Motor neuron (in vitro differentiated cells): ENCODE results near the gene OR51A2. TPM values are rescaled to one million over a fixed set of nuclear protein-coding genes. Genes with fewer than 3 reads are reported as not detected.
"Not testable (repeated sequence)": the region's sequence is repeated elsewhere in the genome, so short reads cannot be mapped to it uniquely, and the experiment has no call there.

ENCODE experiments used
- ATAC-seq, 8 experiments: fragments of 200-7000 bp; cut with Tn5 transposase; replicated peaks in 6 of 8; 2 replicates each; pipeline ENCODE4 v1.8.0; 2021; ENCODE audit warnings: mild to moderate bottlenecking in 8 of 8, moderate library complexity in 8 of 8
- H3K27ac ChIP-seq, 2 donors: fragments of 250-450 bp; sonication (Bioruptor Pico); 2 replicates each; pipeline ENCODE4 v1.9.0; 2021; ENCODE audit warnings: antibody characterized with exemption in 2 of 2, mild to moderate bottlenecking in 2 of 2, moderate library complexity in 1 of 2
- H3K4me1 ChIP-seq, 2 donors: fragments of 250-450 bp; sonication (Bioruptor Pico); replicated peaks in 1 of 2; 2 replicates each; pipeline ENCODE4 v1.6.1; 2021; ENCODE audit warnings: antibody characterized with exemption in 2 of 2, mild to moderate bottlenecking in 2 of 2, moderate library complexity in 1 of 2
- H3K4me3 ChIP-seq, 5 donors: fragments of 250-450 bp; sonication (Bioruptor Pico); 2 replicates each; pipeline ENCODE4 v1.9.0; 2021; ENCODE audit warnings: antibody characterized with exemption in 5 of 5, mild to moderate bottlenecking in 5 of 5, moderate library complexity in 4 of 5
- WGBS, 10 experiments: fragments of 450-650 bp; shearing (Covaris generic); methylation state at CpG; one replicate each; pipeline ENCODE4 v1.0.0; 2022; 5-methylcytosine and 5-hydroxymethylcytosine counted together
- in situ Hi-C, 9 experiments: fragments of 400-800 bp; cut with MboI; loops; one replicate each; pipeline ENCODE4 v1.15.0; 2021; ENCODE audit warnings: low sequenced_read_pairs in 9 of 9, low pct_unique_long_range_greater_than_20kb in 2 of 9; ENCODE audit not compliant: unreplicated experiment in 9 of 9
- total RNA-seq, 8 experiments: library from RNA; unstranded; fragments of 300-600 nt; gene quantifications; 2 replicates each; pipeline versions ENCODE4 v1.2.3 to v1.2.4, GENCODE V29; 2022

The OR51A2 gene, protein sequence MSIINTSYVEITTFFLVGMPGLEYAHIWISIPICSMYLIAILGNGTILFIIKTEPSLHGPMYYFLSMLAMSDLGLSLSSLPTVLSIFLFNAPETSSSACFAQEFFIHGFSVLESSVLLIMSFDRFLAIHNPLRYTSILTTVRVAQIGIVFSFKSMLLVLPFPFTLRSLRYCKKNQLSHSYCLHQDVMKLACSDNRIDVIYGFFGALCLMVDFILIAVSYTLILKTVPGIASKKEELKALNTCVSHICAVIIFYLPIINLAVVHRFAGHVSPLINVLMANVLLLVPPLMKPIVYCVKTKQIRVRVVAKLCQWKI
- total RNA-seq: under 1 TPM in 3 of 8 experiments, not detected in 5; 0.33 to 0.37 (median 0.36) TPM

DNA sequence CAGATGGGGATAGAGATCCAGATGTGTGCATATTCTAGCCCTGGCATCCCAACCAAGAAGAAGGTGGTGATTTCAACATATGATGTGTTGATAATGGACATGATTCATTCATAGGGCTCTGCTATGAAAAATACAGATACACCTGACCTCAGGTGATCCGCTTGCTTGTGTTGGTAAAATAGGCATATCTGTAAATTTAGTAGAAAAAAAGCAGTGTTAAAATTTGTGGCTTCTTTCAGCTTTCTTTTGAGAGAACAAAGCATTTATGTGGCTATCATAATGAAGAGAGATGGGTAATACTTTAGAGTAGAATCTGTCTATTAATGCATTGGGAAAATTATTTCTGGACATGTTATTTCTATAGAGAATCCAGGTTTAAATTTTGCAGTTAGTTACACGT, at the start of gene OR51A2:
Gene OR51A2 (minus strand): TSS at position 101 of the 400 bp plus-strand sequence. CDS start 0 bp downstream, at position 101.
- in situ Hi-C loops, H3K4me1 ChIP-seq, ATAC-seq, H3K4me3 ChIP-seq, H3K27ac ChIP-seq: not testable (repeated sequence)
- whole genome bisulfite sequencing, 10 experiments: 0 to 53% (median 23%) methylated on average over 1 to 2 of the region's 2 CpGs

- 0 to 71% (median 45%) methylated on average over 2 to 6 of the region's 6 CpGs; no CpG with 5 or more reads in 1 of the 10 experiments for WGBS, 10 experiments
- no peak overlapping the region for H3K4me3 ChIP-seq
- no peak overlapping the region for H3K27ac ChIP-seq
- in situ Hi-C loops: loop anchor here in 3 of 9 experiments (10.0 to 25.0 kb wide), 3 partner anchors 360 to 370 kb away; partner anchors contain the start of genes OR51D1 (in 2 of the 3) and OR51E1 (in 2 of the 3)
- no peaks in the 10 kb centered on the region for H3K4me1 ChIP-seq
- peak in 4 of 8 experiments; percentile 49 to 88 (median 82) for ATAC-seq
Measured at GRCh38 chr11:5004424-5005274, 49.1 kb upstream of the OR51A2 start.

DNA sequence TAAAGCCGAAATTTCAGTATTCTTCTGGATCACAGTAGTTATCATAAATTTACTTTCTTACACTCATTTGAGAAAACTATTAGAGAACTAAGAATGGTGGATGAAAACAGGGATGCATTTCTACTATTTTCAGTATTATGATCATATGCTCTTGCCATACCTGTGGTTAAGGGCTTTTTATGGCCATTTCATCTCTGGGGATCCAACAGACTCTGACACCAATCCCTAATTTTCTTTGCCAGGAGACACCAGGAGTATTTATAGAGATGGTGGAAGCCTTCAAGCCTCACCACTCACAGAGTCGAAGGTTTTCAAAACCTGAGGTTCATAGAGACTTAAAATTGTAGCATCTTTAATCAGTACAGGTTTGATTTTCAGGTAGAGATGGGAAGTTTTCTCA, 39.0 kb upstream of the OR51A2 start, which contains the start of gene OR51L1:
Gene OR51L1 (plus strand): TSS at position 301 of the 400 bp plus-strand sequence. CDS start 4,132 bp downstream, outside the sequence.
- Histone ChIP-seq H3K27ac (no peak within 1 kb of the TSS), H3K4me3 (no peak within 1 kb of the TSS), H3K4me1 (no peaks in the 10 kb centered on the region)
- in situ Hi-C loops: loop anchor here in 2 of 9 experiments (10.0 to 25.0 kb wide), 2 partner anchors 150 to 357 kb away; partner anchors contain the start of genes OR51D1 (in 1 of the 2), OR51E1 (in 1 of the 2) and OR51S1 (in 1 of the 2)
- WGBS, 10 experiments: 11 to 100% (median 78%) methylated on average over 1 to 2 of the region's 2 CpGs
- no peak for ATAC-seq

GRCh38 chr11:4991060-4991459, 35.5 kb upstream of the OR51A2 start:
- Histone ChIP-seq H3K4me1 (no peaks in the 10 kb centered on the region), H3K4me3 (no peak overlapping the region), H3K27ac (no peak overlapping the region)
- ATAC-seq: peak in 3 of 8 experiments; percentile 80 to 98 (median 96)
- WGBS, 10 experiments: 0 to 100% (median 56%) methylated on average over 1 of the region's 1 CpG; no CpG with 5 or more reads in 4 of the 10 experiments
- in situ Hi-C loops: loop anchor here in 2 of 9 experiments (10.0 to 25.0 kb wide), 2 partner anchors 146 to 354 kb away; partner anchors contain the start of genes OR51D1 (in 1 of the 2), OR51E1 (in 1 of the 2) and OR51S1 (in 1 of the 2)

DNA sequence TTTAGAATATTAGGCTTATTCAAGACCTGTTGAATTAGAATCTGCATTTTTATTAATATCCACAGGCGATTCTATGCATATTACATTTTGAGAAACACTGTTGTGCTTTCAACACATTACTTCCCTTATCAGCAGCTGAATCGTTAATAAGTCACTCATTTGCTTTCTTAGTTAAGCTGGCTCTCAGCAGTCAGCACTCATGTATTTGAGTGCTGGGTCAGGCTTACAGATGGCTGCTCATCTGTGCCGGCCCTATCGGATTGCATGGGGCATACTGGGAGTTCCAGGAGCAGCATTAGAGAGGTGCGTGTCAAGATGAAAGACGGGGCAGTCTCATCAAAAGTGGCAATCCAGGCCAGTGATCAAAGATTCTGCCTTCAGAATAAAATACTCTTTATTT, 28.3 kb upstream of the OR51A2 start:
- Histone ChIP-seq H3K4me3 (no peak overlapping the region), H3K27ac (no peak overlapping the region), H3K4me1 (no peaks in the 10 kb centered on the region)
- in situ Hi-C loops: loop anchor here in 1 of 9 experiments (25.0 kb wide), 1 partner anchor 347 kb away; the partner anchor contains the start of genes OR51D1 and OR51E1
- 0 to 80% (median 42%) methylated on average over 1 to 4 of the region's 6 CpGs; no CpG with 5 or more reads in 1 of the 10 experiments for WGBS, 10 experiments
- no peak for ATAC-seq

DNA sequence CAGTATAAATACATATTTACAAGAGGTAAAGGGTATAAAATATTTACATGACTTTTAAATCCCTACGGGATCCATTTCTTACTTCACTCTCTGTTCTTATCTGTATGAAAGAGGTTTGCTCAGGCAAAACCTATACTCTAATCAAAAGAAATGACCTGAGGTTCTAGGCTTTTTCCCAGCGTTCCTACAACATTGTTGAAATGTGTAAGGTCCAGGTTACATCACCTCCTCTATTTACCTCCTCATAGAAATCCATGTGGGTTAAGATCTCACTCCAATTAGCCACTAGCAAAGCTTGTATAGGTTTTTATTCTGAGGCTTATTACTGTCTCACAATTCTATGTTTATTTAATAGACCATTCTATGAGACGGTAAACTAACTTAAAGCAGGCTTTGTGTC, 27.2 kb upstream of the OR51A2 start:
- no peak overlapping the region for H3K27ac ChIP-seq
- no peaks in the 10 kb centered on the region for H3K4me1 ChIP-seq
- H3K4me3 ChIP-seq: no peak overlapping the region
- no peak for ATAC-seq
- in situ Hi-C loops: loop anchor here in 1 of 9 experiments (25.0 kb wide), 1 partner anchor 345 kb away; the partner anchor contains the start of genes OR51D1 and OR51E1
- WGBS, 10 experiments: 34 to 100% (median 72%) methylated on average over 1 to 3 of the region's 3 CpGs

DNA sequence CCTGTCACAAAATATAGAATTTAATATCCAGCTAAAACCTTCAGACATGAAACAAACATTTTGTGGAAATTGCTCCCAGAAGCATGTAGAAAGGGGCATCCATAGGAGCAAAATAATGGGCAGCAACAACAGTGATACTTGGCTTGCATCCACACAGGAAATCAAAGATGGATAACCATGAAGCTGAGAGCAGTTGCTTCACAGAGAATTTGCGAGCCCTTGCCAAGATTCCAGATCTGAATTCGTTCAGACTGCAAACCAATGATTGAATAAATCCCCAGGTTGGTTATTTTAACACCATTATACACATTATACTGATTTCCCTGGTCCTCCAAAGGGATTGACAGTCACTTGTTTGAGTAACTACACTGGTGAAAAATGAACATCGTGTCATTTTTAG, 23.5 kb upstream of the OR51A2 start:
- H3K4me3 ChIP-seq: no peak overlapping the region
- no peak overlapping the region for H3K27ac ChIP-seq
- H3K4me1 ChIP-seq: no peaks in the 10 kb centered on the region
- ATAC-seq: no peak
- in situ Hi-C loops: loop anchor here in 2 of 9 experiments (10.0 to 25.0 kb wide), 2 partner anchors 64 to 342 kb away; partner anchors contain the start of genes OR51D1 (in 1 of the 2), OR51E1 (in 1 of the 2) and OR51G2 (in 1 of the 2)
- WGBS, 10 experiments: 20 to 92% (median 80%) methylated on average over 1 to 3 of the region's 3 CpGs; no CpG with 5 or more reads in 1 of the 10 experiments

- 8 to 100% (median 76%) methylated on average over 2 to 5 of the region's 5 CpGs for WGBS, 10 experiments
- ATAC-seq: no peak
- no peaks in the 10 kb centered on the region for H3K4me1 ChIP-seq
- H3K4me3 ChIP-seq: no peak overlapping the region
- in situ Hi-C loops: loop anchor here in 2 of 9 experiments (10.0 to 25.0 kb wide), 2 partner anchors 61 to 338 kb away; partner anchors contain the start of genes OR51D1 (in 1 of the 2), OR51E1 (in 1 of the 2) and OR51G2 (in 1 of the 2)
- no peak overlapping the region for H3K27ac ChIP-seq
Measured at GRCh38 chr11:4975436-4975835, 19.9 kb upstream of the OR51A2 start.

GRCh38 chr11:4962816-4963215, 7.3 kb upstream of the OR51A2 start:
- no peaks in the 10 kb centered on the region for H3K4me1 ChIP-seq
- no peak overlapping the region for H3K4me3 ChIP-seq
- 0 to 100% (median 60%) methylated on average over 1 of the region's 1 CpG; no CpG with 5 or more reads in 5 of the 10 experiments for WGBS, 10 experiments
- ATAC-seq: peak in 1 of 8 experiments; percentile 37
- in situ Hi-C loops: no loop called here
- H3K27ac ChIP-seq: no peak overlapping the region

GRCh38 chr11:4960877-4961276, 5.4 kb upstream of the OR51A2 start:
- WGBS, 10 experiments: 37 to 100% (median 75%) methylated on average over 1 to 3 of the region's 3 CpGs; no CpG with 5 or more reads in 2 of the 10 experiments
- Histone ChIP-seq H3K4me1 (no peaks in the 10 kb centered on the region), H3K4me3 (no peak overlapping the region), H3K27ac (no peak overlapping the region)
- in situ Hi-C loops: no loop called here
- peak in 1 of 8 experiments; percentile 25 for ATAC-seq

DNA sequence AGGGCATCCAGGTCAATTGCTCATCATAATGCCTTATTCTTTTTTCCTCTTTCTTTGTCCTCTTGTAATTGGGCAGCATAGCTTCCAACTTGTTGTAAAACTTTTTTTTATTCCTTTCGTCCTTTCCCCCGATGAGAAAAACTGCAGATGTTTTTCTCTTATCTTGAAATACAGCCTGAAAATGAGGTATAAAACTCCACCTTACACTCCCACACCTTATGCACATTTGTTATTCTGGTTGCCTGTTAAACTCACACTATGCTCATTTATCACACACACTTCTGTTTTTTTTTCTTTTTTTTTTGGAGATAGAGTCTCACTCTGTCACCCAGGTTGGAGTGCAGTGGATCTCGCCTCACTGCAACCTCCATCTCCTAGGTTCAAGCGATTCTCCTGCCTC, 1.9 kb upstream of the OR51A2 start:
- 0 to 96% (median 71%) methylated on average over 2 to 4 of the region's 4 CpGs for WGBS, 10 experiments
- in situ Hi-C loops: no loop called here
- Histone ChIP-seq H3K27ac (no peak overlapping the region), H3K4me1 (no peaks in the 10 kb centered on the region), H3K4me3 (no peak overlapping the region)
- no peak for ATAC-seq

DNA sequence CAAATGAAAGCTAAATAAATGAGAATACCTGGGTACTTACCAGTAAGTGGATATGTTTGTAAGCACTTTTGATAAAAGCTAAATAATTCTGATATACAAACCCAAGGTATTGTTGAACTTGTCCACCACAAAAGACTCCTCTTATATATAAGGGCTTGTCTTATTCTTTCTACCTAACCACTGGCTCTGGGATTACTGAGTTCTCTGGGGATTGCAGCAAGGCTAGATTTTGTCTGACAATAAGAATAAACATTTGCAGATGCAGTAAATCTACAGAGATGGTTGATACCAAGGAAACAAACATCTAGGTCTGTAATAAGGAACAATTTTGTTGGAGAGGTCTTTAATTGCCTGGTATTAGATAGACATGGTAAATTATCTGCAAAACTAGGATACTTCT, 8.0 kb downstream of the OR51A2 start, which contains the start of gene OR51A4:
Gene OR51A4 (minus strand): TSS at position 101 of the 400 bp plus-strand sequence. CDS start 505 bp downstream, outside the sequence.
- in situ Hi-C loops: no loop called here
- H3K4me3 ChIP-seq: no peak within 1 kb of the TSS
- ATAC-seq: no peak
- no peaks in the 10 kb centered on the region for H3K4me1 ChIP-seq
- no peak within 1 kb of the TSS for H3K27ac ChIP-seq
